Loucy (cell line): ENCODE data around the gene GLA.

Experiments used
- EZH2phosphoT487 ChIP-seq: fragments of 200-600 bp; IDR thresholded peaks from 2 replicates; pipeline ENCODE4 v1.6.1; 2018; ENCODE audit warnings: antibody characterized with exemption, mild to moderate bottlenecking, moderate library complexity, borderline replicate concordance
- TF ChIP-seq, protein P1 (sequence below): fragments of 200-600 bp; sonication (generic); conservative IDR thresholded peaks from 2 replicates; pipeline ENCODE4 v1.5.1; 2014; ENCODE audit warnings: mild to moderate bottlenecking, antibody characterized with exemption, low read length

GRCh38 chrX:101452056-101452455 lies 44.3 kb upstream of the GLA start:
- TF ChIP-seq, protein P1, sequence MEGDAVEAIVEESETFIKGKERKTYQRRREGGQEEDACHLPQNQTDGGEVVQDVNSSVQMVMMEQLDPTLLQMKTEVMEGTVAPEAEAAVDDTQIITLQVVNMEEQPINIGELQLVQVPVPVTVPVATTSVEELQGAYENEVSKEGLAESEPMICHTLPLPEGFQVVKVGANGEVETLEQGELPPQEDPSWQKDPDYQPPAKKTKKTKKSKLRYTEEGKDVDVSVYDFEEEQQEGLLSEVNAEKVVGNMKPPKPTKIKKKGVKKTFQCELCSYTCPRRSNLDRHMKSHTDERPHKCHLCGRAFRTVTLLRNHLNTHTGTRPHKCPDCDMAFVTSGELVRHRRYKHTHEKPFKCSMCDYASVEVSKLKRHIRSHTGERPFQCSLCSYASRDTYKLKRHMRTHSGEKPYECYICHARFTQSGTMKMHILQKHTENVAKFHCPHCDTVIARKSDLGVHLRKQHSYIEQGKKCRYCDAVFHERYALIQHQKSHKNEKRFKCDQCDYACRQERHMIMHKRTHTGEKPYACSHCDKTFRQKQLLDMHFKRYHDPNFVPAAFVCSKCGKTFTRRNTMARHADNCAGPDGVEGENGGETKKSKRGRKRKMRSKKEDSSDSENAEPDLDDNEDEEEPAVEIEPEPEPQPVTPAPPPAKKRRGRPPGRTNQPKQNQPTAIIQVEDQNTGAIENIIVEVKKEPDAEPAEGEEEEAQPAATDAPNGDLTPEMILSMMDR: no peak
- no peak for TF ChIP-seq EZH2phosphoT487
